Measurements from ENCODE around the gene RWDD2A. TPM values are rescaled to one million over a fixed set of nuclear protein-coding genes. Genes with fewer than 3 reads are reported as not detected.

RWDD2A gene
- total RNA-seq, 2 donors from 2014 or later = 3.7 to 4.0 TPM

GRCh38 chr6:83220121-83220520 lies 27.0 kb downstream of the RWDD2A start:
- peaks cover 0 to 3% of the 10 kb centered on the region in 2 donors for H3K4me1 ChIP-seq
- H3K4me3 ChIP-seq = no peak overlapping the region
- H3K9me3 ChIP-seq = no peaks in the 10 kb centered on the region
- H3K27me3 ChIP-seq = no peaks in the 10 kb centered on the region
- H3K27ac ChIP-seq = no peak overlapping the region
- no peak for TF ChIP-seq CTCF (IDR thresholded peaks at IDR 0.05)
- H3K36me3 ChIP-seq = no peaks in the 10 kb centered on the region
- no peak for DNase-seq (ENCODE audit: low spot score)

- H3K27me3 ChIP-seq = no peaks in the 10 kb centered on the region
- no peak for DNase-seq (ENCODE audit: low spot score)
- H3K4me1 ChIP-seq = no peaks in the 10 kb centered on the region
- H3K27ac ChIP-seq = no peak overlapping the region
- no peak for TF ChIP-seq CTCF (IDR thresholded peaks at IDR 0.05)
- no peak overlapping the region for H3K4me3 ChIP-seq
- no peaks in the 10 kb centered on the region for H3K9me3 ChIP-seq
- H3K36me3 ChIP-seq = no peaks in the 10 kb centered on the region
Observed at GRCh38 chr6:83221276-83221675, 28.1 kb downstream of the RWDD2A start.

GRCh38 chr6:83221889-83222479 lies 28.8 kb downstream of the RWDD2A start:
- Histone ChIP-seq H3K27ac (no peak overlapping the region), H3K4me1 (no peaks in the 10 kb centered on the region), H3K36me3 (no peaks in the 10 kb centered on the region), H3K9me3 (no peaks in the 10 kb centered on the region), H3K4me3 (no peak overlapping the region), H3K27me3 (no peaks in the 10 kb centered on the region)
- peak in 1 of 2 donors; percentile 71 for TF ChIP-seq CTCF (IDR thresholded peaks at IDR 0.05)
- no peak for DNase-seq (ENCODE audit: low spot score)

GRCh38 chr6:83226517-83226916 lies 33.4 kb downstream of the RWDD2A start:
- no peaks in the 10 kb centered on the region for H3K27me3 ChIP-seq
- no peak overlapping the region for H3K4me3 ChIP-seq
- no peak for TF ChIP-seq CTCF (IDR thresholded peaks at IDR 0.05)
- H3K4me1 ChIP-seq = no peaks in the 10 kb centered on the region
- no peaks in the 10 kb centered on the region for H3K9me3 ChIP-seq
- no peaks in the 10 kb centered on the region for H3K36me3 ChIP-seq
- H3K27ac ChIP-seq = no peak overlapping the region
- no peak for DNase-seq (ENCODE audit: low spot score)

- H3K4me3 ChIP-seq = no peak overlapping the region
- no peaks in the 10 kb centered on the region for H3K9me3 ChIP-seq
- no peaks in the 10 kb centered on the region for H3K27me3 ChIP-seq
- no peak for TF ChIP-seq CTCF (IDR thresholded peaks at IDR 0.05)
- no peak for DNase-seq (ENCODE audit: low spot score)
- no peaks in the 10 kb centered on the region for H3K36me3 ChIP-seq
- no peak overlapping the region for H3K27ac ChIP-seq
- no peaks in the 10 kb centered on the region for H3K4me1 ChIP-seq
Observed at GRCh38 chr6:83231146-83231545, 38.0 kb downstream of the RWDD2A start.

- H3K27ac ChIP-seq = no peak overlapping the region
- TF ChIP-seq CTCF (IDR thresholded peaks at IDR 0.05) = no peak
- no peaks in the 10 kb centered on the region for H3K36me3 ChIP-seq
- DNase-seq (ENCODE audit: low spot score) = no peak
- H3K4me1 ChIP-seq = no peaks in the 10 kb centered on the region
- no peaks in the 10 kb centered on the region for H3K27me3 ChIP-seq
- H3K9me3 ChIP-seq = no peaks in the 10 kb centered on the region
- no peak overlapping the region for H3K4me3 ChIP-seq
Observed at GRCh38 chr6:83247471-83247870, 54.3 kb downstream of the RWDD2A start.
